Measurements from ENCODE around the gene DERL2.

DNA sequence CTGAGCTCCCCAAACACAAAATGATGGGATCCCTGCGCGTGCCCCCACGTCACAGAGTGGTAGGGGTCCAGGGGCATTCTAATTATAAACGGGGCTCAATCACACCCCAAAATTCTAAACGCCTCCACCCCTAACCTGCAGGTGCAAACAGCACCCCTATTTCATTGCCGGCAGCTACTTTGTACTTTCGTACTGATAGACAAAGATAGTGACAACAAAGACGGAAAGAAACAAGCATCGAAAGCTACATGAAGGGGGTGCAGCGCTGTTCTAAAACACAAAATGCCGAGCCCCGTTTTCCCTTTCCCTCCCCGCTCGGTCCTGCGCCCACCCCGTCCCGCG lies 14.2 kb upstream of the DERL2 start:
- TF ChIP-seq ESRRG (CRISPR knock-in tag; IDR thresholded peaks at IDR 0.05) (no peak), ZFP3 (CRISPR knock-in tag; IDR thresholded peaks at IDR 0.05) (no peak), ZC3H10 (CRISPR knock-in tag; IDR thresholded peaks at IDR 0.05) (no peak), CSDC2 (CRISPR knock-in tag; IDR thresholded peaks at IDR 0.05) (no peak), ZNF565 (CRISPR knock-in tag; conservative IDR thresholded peaks at IDR 0.05; ENCODE audit: low read depth) (no peak), ARNTL (CRISPR knock-in tag; IDR thresholded peaks at IDR 0.05; ENCODE audit: borderline replicate concordance, low read depth) (no peak), ZNF8 (CRISPR knock-in tag; IDR thresholded peaks at IDR 0.05) (no peak)

Measured in SK-N-SH treated with all-trans-retinoic acid at 6 μM for 48 hours (cell line).